HG03039 (cell line): Measurements from ENCODE around the gene TBC1D20.
A peak's percentile ranks its signal among the peaks of the same experiment; 100 is the strongest.

Source experiments
- ATAC-seq: cut with Tn5 transposase; IDR thresholded peaks from one replicate; pipeline ENCODE4 v1.9.1; 2021; ENCODE audit warnings: mild to moderate bottlenecking, moderate library complexity; ENCODE audit not compliant: unreplicated experiment

Gene TBC1D20

DNA sequence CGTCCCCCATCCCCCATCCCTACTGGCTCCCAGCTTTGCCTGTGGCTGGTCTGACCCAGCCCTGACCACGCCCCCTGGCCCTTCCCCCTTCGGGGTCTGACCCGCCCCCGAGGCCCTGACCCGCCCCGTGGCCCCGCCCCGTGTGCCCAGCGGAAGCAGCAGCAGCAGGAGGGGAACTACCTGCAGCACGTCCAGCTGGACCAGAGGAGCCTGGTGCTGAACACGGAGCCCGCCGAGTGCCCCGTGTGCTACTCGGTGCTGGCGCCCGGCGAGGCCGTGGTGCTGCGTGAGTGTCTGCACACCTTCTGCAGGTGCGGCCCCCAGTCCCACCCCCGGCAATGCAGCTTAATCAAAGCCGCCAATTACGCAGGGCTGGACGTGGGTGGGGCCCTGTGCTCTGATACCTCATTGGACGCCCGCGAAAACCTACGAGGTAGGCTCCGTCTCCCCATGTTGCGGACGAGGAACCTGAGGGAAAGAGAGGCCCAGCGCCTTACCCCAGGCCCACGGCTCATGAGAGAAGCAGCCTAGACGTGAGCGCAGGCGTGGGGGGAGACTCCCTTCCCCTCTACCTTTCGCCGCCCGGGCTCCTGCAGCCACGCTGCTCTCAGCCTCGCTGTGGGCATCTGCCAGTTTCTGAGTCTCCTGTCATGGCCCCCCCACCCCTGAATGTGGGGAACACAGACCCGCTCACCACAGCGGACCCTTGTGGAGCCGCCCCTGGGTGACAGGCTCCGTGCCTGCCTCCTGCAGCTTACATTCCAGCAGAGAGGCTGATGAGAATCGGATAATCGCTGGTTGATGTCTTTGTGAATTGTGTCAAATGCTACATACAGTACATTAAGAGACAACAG, 41.4 kb downstream of the TBC1D20 start:
- ATAC-seq, result no peak

DNA sequence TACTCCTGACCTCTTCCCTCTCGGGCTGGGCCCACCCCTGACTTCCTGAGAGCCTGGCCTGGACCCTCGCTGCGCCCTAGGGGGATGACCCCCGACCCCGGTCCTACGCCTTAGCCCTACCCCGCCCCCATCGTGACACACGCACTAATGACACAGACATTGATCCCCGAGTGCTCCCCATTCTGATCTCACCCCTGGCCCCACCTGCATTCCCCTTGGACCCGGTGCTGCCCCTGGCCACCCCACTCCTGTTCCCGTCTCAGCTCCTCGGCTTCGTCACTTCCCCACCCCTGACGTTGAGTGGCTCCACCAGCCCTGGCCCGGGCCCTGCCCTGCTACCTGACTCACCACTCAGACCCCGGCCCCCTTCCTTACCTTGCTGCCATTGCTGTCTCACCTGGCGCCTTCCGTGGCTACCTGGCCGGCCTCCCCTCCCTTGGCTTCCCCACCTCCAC, 42.1 kb downstream of the TBC1D20 start:
- no peak for ATAC-seq

DNA sequence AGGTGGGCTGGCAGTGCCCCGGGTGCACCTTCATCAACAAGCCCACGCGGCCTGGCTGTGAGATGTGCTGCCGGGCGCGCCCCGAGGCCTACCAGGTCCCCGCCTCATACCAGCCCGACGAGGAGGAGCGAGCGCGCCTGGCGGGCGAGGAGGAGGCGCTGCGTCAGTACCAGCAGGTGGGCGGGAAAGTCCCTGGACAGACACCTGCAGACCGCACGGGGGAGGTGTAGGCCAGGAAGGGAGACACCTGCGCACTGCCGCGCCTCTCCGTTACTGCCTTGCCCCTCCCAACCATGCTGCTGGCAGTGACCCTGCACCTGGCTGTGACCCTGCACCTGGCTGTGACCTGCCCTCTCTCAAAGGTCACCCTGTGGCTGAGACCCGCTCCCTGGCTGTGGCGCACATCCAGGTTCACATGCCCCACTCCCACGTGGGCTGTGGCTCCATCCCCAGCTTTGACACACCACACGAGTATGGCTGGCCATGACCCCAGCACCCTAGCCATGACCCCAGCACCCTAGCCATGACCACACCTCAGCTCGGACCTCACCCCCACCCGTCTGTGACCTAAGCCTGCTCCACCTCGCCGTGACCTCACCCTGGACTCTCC, 42.7 kb downstream of the TBC1D20 start:
- no peak for ATAC-seq

DNA sequence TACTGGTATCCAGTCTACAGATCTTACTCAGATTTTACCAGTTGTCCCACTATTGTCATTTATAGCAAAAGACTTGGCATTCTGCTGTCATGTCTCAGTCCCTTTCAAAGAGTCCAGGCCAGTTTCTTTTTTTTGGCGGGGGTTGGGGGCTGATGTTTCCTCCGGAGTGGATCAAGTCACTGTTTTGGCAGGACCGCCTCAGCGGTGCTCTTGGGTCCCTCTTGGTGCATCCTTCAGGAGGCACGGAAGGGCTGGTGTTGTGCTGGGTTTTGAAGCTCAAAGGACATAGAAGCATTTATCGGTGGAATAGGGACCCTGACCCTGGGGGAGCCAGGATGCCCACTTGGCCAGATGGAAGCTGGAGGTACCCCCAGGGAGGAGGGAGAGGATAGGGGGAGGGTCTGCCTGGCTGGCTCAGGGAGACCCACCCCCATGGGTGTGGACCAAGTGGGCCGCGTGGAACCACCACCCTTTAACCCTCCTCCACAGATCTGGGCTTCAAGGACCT, 43.4 kb downstream of the TBC1D20 start:
- no peak for ATAC-seq

DNA sequence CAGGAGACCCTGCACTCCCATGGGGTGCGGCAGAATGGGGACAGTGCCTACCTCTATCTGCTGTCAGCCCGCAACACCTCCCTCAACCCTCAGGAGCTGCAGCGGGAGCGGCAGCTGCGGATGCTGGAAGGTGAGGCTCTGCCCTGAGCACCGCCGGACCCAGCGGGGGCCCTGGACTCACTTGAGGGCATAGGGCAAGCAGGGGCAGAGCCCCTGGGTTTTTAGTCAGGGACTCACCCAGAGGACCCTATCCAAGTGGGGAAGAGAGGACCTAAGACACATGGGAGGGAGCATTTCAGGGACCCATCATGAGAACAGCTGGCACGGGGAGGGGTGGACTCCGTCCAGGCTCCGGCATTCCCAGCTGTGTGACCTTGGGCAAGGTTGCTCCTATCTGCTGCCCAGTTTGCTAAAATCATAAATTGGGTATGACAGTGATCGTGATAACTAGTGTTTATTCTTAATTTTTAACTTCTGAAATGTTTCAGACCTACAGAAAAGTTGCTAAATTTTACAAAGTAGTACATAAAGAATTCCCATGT, 44.5 kb downstream of the TBC1D20 start:
- no peak for ATAC-seq

DNA sequence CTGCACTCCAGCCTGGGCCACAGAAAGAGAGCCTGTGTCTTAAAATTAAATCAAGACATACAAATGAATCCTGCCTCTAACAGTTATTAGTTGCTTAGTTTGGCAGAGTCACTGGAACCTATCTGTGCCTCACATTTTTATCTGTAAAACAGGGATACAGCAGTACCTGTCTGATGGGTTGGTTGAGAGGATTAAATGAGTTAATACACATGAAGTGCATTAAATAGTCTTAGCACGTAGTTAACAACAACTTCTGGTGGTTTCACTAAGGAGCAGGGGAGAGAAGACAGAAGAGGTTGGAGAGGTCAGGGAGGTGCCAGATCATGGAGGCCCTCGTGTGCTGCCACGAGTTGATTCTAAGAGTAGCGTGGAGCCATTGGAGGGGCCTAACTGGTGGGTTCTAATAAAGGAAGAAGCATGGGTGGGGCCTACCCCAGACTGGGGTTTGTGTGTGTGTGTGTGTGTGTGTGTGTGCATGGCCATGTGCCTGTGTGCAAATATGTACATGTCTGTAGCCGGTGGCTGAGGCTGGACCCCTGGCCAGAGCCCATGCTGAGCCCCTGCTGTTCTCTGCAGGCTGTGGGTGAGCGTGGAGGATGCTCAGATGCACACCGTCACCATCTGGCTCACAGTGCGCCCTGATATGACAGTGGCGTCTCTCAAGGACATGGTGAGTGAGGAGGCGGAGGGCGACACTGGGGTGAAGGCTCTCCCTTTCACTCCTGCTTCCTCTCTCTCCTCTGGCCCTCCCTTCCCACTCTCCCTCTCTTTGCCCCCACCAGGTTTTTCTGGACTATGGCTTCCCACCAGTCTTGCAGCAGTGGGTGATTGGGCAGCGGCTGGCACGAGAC, 45.2 kb downstream of the TBC1D20 start:
- ATAC-seq, result no peak

DNA sequence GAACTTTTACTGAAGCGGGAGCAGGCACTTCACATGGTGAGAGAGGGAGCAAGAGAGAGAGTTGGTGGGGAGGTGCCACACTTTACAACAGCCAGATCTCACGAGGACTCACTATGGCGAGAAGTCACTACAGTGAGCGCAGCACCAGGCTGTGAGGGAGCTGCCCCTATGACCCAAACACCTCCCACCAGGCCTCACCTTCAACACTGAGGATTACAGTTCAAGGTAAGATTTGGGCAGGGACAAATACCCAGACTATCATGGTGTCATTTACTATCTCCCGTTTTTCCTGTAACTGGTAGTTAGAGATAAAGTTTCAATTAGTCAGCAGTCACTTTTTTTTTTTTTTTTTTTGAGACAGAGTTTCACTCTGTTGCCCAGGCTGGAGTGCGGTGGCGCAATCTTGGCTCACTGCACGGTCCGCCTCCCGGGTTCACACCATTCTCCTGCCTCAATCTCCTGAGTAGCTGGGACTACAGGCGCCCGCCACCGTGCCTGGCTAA, 46.5 kb downstream of the TBC1D20 start:
- ATAC-seq, result no peak

DNA sequence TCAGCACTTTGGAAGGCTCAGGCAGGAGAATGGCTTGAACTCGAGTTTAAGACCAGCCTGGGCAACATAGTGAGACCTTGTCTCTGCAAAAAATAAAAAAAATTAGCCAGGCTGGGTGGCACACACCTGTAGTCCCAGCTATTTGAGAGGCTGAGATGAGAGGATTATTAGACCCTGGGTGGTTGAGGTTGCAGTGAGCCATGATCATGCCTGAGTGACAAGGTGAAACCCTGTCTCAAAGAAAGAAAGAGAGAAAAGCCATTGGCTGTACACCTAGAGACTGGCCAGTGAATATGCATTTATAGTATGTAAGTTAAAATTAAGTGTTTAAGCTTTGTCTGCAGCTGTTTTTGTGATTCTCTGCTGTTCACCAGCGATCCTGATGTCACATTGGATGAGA, 48.2 kb downstream of the TBC1D20 start:
- no peak for ATAC-seq

DNA sequence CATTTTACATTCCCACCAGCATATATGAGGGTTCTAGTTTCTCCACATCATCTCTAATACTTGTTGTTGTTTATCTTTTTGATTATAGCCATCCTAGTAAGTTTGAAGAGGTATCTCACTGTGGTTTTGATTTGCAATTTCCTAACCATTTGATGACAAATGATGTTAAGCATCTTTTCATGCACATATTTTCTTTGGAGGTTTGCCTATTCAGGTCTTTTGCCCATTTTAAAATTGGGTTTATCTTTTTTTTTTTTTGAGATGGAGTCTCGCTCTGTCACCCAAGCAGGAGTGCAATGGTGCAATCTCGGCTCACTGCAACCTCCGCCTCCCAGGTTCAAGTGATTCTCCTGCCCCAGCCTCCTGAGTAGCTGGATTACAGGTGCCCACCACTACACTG, 50.3 kb downstream of the TBC1D20 start:
- no peak for ATAC-seq

DNA sequence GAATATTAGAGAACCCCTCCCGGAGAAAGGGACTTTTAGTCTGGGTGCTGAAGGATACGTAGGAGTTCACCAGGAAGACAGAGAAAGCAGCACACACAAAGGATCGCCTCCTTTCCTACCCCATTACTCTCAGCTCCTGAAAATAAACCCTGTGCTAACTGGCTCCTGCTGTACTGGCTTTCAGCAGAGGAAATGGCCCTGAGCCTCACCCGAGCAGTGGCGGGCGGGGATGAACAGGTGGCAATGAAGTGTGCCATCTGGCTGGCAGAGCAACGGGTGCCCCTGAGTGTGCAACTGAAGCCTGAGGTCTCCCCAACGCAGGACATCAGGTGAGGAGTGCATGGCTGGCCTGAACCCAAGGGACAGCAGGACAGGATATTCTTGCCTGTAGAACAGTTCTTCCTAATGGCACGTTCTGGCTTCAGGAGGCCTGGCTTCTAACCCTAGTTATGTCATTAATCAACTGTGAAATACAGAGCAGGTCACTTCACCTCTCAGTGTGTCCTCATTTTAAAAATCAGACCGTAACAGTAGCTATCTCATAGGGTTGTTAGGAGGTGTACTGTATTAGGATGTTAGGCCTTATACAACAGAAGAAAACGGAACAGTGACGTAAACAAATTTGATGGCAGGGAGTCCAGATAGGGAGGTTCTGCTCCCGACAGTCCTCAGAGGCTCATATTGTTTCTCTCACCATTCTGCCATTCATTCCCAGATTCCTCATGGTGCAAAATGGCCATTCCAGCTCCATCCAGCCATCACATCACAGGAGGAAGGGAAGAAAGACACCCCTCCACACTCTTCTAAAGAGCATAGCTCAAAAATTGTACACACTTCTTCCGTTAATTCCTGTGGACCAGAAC, 52.4 kb downstream of the TBC1D20 start:
- ATAC-seq, result no peak

DNA sequence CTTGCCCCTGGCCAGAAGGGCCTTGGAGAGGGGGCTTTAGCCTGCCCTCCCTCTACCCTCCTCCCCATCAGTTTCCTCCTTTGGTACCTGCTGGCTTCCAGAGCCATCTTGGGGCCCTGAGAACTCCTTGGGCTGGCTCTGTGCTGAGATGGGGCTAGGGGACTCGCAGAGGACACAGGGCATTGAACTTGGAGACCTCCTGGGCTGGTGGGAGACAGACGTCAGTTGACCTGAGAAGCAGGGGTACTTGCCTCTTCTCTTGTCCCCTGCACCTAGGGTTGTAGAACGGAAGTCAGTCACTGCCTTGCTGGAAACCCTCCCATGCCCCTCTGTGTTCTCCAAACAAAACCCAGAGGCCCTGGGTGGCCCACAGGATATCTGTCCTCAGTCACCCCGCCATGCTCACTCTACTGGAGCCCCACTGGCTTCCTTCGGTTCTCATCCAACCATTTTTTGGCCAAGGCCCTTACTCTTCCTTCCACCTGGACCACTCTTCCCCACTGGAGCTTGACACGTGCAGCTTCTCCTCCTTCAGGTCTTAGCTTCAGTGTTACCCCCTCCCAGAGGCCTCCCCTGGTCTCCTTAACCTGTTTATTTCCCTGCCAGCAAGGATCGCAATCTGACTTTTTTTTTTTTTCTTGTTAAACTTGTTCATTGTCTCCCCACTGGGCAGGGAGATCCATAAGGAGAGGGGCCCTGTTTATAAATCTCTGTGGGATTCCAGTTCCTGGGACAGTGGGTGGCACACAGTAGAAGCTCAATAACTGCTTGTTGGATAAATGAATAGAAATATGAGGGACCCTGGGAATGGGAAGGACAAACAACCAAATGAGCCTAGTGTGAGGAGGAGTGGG, 53.3 kb downstream of the TBC1D20 start:
- ATAC-seq, result no peak

DNA sequence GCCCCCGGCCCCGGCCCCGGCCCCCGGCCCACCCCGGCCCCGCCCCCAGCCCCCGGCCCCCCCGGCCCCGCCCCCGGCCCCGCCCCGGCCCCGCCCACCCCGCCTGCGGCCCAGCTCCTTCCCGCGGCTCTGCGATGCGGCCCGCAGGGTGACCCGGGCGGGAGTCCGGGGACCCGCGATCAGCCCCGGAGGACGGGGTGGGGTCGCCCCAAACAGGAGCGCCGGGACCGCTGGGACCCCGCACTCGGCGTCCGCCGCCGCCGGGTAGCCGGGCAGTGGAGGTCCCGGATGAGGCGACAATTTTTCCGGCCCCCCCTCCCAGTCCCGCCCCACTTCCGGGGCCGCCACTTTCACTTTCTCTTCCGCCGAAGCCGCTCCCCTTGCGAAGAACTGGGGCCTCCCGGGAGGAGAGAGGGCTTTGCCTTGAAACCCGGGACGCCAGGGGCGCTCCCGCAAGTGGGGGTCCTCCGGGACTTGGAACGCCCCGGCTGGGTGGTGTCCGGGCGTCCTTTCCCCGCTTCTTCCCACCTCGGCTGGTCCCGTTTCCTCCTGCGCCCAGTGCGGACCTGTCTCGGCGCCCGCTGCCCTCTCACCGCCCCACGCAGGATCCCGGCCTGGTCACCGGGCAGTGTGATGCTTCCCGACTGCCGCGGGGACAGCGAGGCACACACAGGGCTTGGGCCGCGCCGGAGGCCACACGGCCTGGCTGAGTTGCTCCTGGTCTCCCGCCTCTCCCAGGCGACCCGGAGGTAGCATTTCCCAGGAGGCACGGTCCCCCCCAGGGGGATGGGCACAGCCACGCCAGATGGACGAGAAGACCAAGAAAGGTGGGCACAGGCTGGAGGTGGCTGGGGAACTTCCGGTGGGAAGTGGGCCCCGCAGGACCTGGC, 54.1 kb downstream of the TBC1D20 start, which contains the start of gene RBCK1:
TSS of gene RBCK1 (plus strand) at position 347 of the 890 bp plus-strand sequence. CDS start at position 806, 459 bp downstream.
- ATAC-seq, result peak; percentile 63

DNA sequence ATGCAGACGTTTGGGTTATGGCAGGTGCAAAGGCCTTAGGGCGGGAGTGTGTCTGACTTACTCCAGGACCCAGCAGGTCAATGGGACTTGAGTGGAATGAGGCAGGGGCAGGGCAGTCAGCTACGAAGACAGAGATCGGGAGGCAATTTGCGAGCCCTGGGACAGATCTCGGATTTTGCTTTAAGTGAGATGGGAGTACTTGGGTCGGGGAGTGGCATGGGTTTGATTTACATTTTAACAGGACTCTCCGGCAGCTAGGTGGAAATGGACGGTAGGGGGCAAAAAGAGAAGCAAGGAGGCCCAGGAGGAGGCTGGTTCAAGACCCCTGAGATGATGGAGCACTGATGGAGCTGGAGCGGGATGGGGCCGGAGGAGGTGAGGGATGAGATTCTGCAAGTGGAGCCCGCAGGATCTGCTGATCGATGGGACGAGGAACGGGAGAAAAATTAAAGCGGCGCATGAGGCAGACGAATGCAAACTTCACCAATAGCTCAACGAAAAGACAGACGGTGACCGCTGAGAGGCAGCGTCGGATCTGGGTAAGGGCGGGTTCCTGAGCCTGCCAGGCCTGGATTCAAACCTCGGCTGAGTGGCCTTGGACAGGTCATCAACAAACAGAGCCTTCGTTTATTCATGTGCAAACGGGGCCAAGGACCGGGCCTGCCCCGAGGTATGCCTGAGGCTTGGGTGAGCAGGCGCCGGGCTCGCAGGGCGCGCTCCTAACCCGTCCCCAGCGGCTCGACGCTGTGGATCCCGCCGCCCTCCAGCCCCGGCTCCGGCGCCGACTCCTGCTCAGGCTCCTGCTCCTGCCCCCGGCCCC, 55.0 kb downstream of the TBC1D20 start:
- ATAC-seq, result peak; percentile 63

DNA sequence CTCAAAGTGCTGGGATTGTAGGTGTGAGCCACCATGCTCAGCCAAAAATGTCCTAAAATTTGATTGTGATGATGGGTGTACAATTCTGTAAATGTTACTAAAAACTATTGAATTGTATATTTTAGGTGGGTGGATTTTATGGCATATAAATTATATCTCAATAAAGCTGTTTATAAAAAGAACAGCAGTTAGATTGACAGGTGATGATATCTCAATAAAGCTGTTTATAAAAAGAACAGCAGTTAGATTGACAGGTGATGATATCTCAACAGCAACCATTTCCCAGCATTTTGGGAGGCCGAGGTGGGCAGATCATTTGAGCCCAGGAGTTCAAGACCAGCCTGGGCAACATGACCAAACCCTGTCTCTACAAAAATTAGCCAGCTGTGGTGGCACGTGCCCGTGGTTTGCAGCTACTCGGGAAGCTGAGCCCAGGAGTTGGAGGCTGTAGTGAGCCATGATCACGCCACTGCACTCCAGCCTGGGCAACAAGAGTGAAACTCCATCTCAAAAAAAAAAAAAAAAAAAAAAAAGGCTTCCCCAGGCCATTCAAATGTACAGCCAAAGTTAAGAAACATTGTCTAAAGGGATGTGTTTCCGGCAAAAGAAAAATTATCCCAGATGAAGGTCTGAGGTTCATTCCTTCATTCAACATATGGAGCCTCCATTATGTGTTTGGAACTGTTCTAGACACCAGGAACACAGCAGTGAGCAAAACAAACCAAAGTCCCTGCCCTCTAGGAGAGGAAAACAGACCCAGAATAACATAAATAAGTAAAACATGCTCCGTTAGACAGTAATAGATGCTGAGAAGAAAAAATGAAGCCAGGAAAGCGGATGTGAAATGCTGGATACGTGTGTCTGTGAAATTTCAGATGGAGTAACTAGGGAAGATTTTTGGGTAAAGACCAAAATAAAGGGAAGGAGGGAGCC, 55.9 kb downstream of the TBC1D20 start:
- no peak for ATAC-seq

DNA sequence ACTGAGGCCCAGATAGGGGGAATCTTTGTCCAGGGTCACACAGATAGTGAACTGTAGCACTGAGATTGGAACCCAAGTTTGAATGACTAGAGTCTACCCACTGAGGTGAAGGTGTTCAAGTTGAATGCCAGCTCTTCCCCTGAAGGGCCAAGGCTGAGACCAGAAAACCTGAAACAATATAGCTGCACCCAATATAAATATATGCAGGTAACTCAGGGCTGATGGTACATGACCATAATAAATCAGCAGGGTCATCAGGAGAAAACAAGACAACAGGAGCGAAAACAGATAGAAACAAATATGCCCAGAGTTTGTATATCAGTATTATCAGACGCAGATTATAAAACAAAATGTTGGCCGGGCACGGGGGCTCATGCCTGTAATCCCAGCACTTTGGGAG, 58.2 kb downstream of the TBC1D20 start:
- ATAC-seq, result no peak

DNA sequence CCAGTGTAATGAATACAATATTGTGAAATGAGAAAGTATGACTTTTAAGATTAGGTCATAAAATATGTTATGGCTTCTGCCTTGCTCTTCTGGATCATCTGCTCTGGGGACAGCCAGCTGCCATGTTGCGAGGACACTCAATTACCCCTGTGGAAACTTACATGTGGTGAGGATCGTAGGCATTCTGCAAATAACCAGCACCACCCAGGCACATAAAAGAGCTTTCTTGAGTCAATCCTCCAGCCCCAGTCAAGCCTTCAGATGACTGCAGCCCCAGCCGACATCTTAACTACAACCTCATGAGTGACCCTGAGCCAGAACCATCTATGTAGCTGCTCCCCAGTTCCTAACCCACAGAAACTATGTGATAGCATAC, 58.8 kb downstream of the TBC1D20 start:
- ATAC-seq, result no peak
